SK-N-SH (cell line): Measurements from ENCODE around the gene NOTCH3. TPM values are rescaled to one million over a fixed set of nuclear protein-coding genes. Genes with fewer than 3 reads are reported as not detected.
A peak's percentile ranks its signal among the peaks of the same experiment; 100 is the strongest.

ENCODE experiments used
- CTCF ChIA-PET: fragments of 300-600, 350-600 bp; formaldehyde crosslinking; extraction: SDS; loops from one replicate; lab custom pipeline; 2021; lab: Yijun Ruan, JAX
- POLR2A ChIA-PET: fragments of 350-600 bp; sonication (Branson Sonifier 250); formaldehyde crosslinking; extraction: SDS; loops from one replicate; lab custom pipeline; 2020; ENCODE audit warnings: antibody characterized with exemption, inconsistent platforms; lab: Yijun Ruan, JAX
- DNase-seq: peaks from one replicate; pipeline ENCODE4 v3.0.0; 2012
- H2AFZ ChIP-seq: fragments of 200-600 bp; sonication (generic); 2 replicates; pipeline ENCODE4 v1.8.1; 2016; ENCODE audit warnings: antibody characterized with exemption, mild to moderate bottlenecking, low read depth
- H3F3A ChIP-seq: fragments of 200-600 bp; sonication (generic); replicated peaks from 2 replicates; pipeline ENCODE3; 2016; ENCODE audit warnings: antibody characterized with exemption, mild to moderate bottlenecking; ENCODE audit not compliant: insufficient read depth
- H3K27ac ChIP-seq, 2 experiments: fragments of 200-500 bp in 1 of 2; fragments of 200-600 bp in 1 of 2; sonication (Bioruptor generic) in 1 of 2; sonication (generic), shearing (Covaris generic) in 1 of 2; 2 replicates each; pipeline versions ENCODE4 v1.5.1 to v1.6.1; 2014 to 2016; ENCODE audit warnings: low read depth in 2 of 2, inconsistent platforms in 1 of 2, low read length in 1 of 2, mild to moderate bottlenecking in 1 of 2, mixed read lengths in 1 of 2
- H3K27me3 ChIP-seq: fragments of 200-600 bp; sonication (generic), shearing (Covaris generic); 2 replicates; pipeline ENCODE4 v1.6.1; 2016; ENCODE audit warnings: mixed run types; ENCODE audit not compliant: insufficient read depth
- H3K36me3 ChIP-seq, 2 experiments: fragments of 200-500 bp in 1 of 2; fragments of 200-600 bp in 1 of 2; sonication (Bioruptor generic) in 1 of 2; sonication (generic) in 1 of 2; replicated peaks in 1 of 2; 2 replicates each; pipeline versions ENCODE3 to v1.5.1; 2014 to 2016; ENCODE audit warnings: low read length in 1 of 2, mild to moderate bottlenecking in 1 of 2; ENCODE audit not compliant: insufficient read depth in 2 of 2, control insufficient read depth in 1 of 2
- H3K4me1 ChIP-seq, 2 experiments: fragments of 200-500 bp in 1 of 2; fragments of 200-600 bp in 1 of 2; sonication (Bioruptor generic) in 1 of 2; sonication (generic), shearing (Covaris generic) in 1 of 2; 2 replicates each; pipeline versions ENCODE4 v1.5.1 to v1.6.1; 2014 to 2016; ENCODE audit warnings: low read depth in 1 of 2, low read length in 1 of 2, mixed run types in 1 of 2; ENCODE audit not compliant: insufficient read depth in 2 of 2, control insufficient read depth in 1 of 2
- H3K4me2 ChIP-seq: fragments of 200-600 bp; sonication (generic), shearing (Covaris generic); 2 replicates; pipeline ENCODE4 v1.6.1; 2017; ENCODE audit warnings: mixed run types
- H3K4me3 ChIP-seq, 2 experiments: fragments of 200-500 bp in 1 of 2; fragments of 200-600 bp in 1 of 2; sonication (Bioruptor generic) in 1 of 2; sonication (generic), shearing (Covaris generic) in 1 of 2; 2 replicates each; pipeline versions ENCODE4 v1.5.1 to v1.8.1; 2014 to 2016; ENCODE audit warnings: low read depth in 2 of 2, inconsistent platforms in 1 of 2, low read length in 1 of 2, mild to moderate bottlenecking in 1 of 2, mixed read lengths in 1 of 2, moderate library complexity in 1 of 2
- H3K79me2 ChIP-seq: fragments of 200-600 bp; sonication (generic); 2 replicates; pipeline ENCODE4 v1.8.1; 2017; ENCODE audit warnings: mild to moderate bottlenecking; ENCODE audit not compliant: insufficient read depth
- H3K9ac ChIP-seq: fragments of 200-600 bp; sonication (generic); 2 replicates; pipeline ENCODE4 v1.6.1; 2017; ENCODE audit warnings: mixed run types
- H3K9me2 ChIP-seq: fragments of 200-600 bp; sonication (generic); 2 replicates; pipeline ENCODE4 v1.6.1; 2017; ENCODE audit warnings: mixed run types
- H3K9me3 ChIP-seq: fragments of 200-600 bp; sonication (generic); 2 replicates; pipeline ENCODE4 v1.6.1; 2017; ENCODE audit warnings: mixed run types, mild to moderate bottlenecking, moderate library complexity
- H4K20me1 ChIP-seq: fragments of 200-600 bp; sonication (generic); 2 replicates; pipeline ENCODE4 v1.6.1; 2017; ENCODE audit warnings: mild to moderate bottlenecking, mixed run types; ENCODE audit not compliant: insufficient read depth
- CHD2 ChIP-seq: fragments of 150-350 bp; IDR thresholded peaks from 2 replicates; pipeline ENCODE4 v1.6.1; 2018; ENCODE audit warnings: low read length; ENCODE audit not compliant: partially characterized antibody
- ELF1 ChIP-seq: IDR thresholded peaks from 2 replicates; pipeline ENCODE4 v1.4.0; 2012
- FOXM1 ChIP-seq: IDR thresholded peaks from 2 replicates; pipeline ENCODE4 v1.4.0; 2012; ENCODE audit warnings: low read depth, mild to moderate bottlenecking
- GATA2 ChIP-seq: sonication (generic); formaldehyde crosslinking; IDR thresholded peaks from 2 replicates; pipeline ENCODE4 v1.5.0; 2020; ENCODE audit warnings: mild to moderate bottlenecking, missing genetic modification reagents
- JUND ChIP-seq: IDR thresholded peaks from 2 replicates; pipeline ENCODE4 v1.4.0; 2012
- MEF2A ChIP-seq: IDR thresholded peaks from 2 replicates; pipeline ENCODE4 v1.4.0; 2012; ENCODE audit warnings: low read depth, borderline replicate concordance
- MXI1 ChIP-seq: IDR thresholded peaks from 2 replicates; pipeline ENCODE4 v1.6.1; 2012; ENCODE audit warnings: mild to moderate bottlenecking, low read depth, low read length, improper control_type of control experiment
- RAD21 ChIP-seq: IDR thresholded peaks from 2 replicates; pipeline ENCODE4 v1.6.1; 2012; ENCODE audit warnings: mild to moderate bottlenecking, low read length
- SMC3 ChIP-seq: IDR thresholded peaks from 2 replicates; pipeline ENCODE4 v1.6.1; 2012; ENCODE audit warnings: low read depth, low read length, improper control_type of control experiment
- TCF12 ChIP-seq: IDR thresholded peaks from 2 replicates; pipeline ENCODE4 v1.4.0; 2012
- YY1 ChIP-seq: IDR thresholded peaks from 2 replicates; pipeline ENCODE4 v1.4.0; 2012; ENCODE audit warnings: low read depth, mild to moderate bottlenecking
- WGBS: methylation state at CpG from one replicate; pipeline ENCODE4 v1.1.6; 2017; ENCODE audit warnings: low lambda C conversion rate; 5-methylcytosine and 5-hydroxymethylcytosine counted together
- polyA plus RNA-seq, 3 experiments: library from polyadenylated mRNA; depleted of rRNA; stranded (reverse); fragments of >200 nt; gene quantifications; 2 replicates each; pipeline ENCODE4 v1.2.3, GENCODE V29; 2012

Gene NOTCH3
- polyA plus RNA-seq, 1 of the 3 experiments (the other 2 are of a cell fraction) = 7.0 TPM

- no peak for TF ChIP-seq GATA2 (CRISPR knock-in tag)
These were observed 4.3 kb downstream of the NOTCH3 start (continued) for GRCh38 chr19:15196360-15197005.

DNA sequence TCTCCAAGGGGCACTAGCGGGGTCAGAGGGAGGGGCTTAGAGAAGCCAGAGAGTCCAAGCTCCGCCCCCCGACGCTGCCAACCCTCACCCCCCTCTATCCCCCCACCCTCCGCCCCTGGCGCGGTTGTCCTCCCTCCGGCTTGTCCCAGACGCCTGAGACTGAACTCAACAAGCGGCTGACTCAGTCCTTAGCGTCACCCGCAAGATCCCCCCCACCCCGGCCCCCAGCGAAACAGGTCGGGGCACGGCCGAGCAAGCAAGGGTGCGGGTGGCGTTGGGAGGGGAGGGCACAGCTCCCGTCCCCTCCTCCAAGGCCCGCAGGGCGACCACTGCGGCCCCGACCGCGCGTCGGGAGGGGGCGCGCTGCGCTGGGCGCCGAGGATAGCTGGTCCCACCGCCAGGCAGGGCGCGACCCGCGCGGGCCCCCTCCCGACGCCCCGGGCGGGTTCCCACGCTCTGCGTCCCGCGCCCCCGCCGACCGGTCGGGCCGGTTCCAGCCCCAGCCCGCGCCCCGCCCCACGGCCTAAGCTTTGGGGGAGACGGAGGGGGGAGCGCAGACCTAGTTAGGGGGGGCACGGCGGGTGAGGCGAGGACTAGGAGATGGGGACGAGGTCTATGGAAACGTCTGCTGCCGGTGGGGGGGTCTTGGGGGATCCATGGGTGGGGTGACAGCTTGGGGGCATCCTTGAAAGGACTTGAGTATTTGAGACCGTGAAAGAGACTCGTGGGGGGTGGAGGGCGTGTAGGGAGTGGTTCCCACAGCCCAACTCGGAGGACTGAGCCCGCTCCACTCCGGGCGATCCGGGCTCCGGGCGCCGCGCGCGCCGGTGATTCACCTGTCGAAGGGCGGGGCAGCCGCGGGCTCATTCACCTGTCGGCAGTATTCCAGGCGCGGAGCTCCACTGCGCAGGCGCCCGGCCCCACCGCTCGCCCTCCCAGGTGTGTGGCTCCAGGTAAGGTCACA lies 5.1 kb downstream of the NOTCH3 start:
- peaks cover 11% of the 10 kb centered on the region for H3F3A ChIP-seq
- TF ChIP-seq RAD21 = peak; percentile 24; the same call in 1 of the 2 replicates
- no peak for TF ChIP-seq TCF12
- no peak for TF ChIP-seq MEF2A
- TF ChIP-seq SMC3 = peak; percentile 27; the same call in 1 of the 2 replicates
- peak overlapping the region; percentile 46; a peak in 3 of 4 replicates for H3K4me3 ChIP-seq
- H3K79me2 ChIP-seq = no peaks in the 10 kb centered on the region
- ChIA-PET POLR2A (interaction anchor here (1.3 kb wide), 1 partner anchor 183 kb away, joined by 3 read pairs; no protein-coding TSS in a partner anchor), CTCF (interaction anchor here (0.7 to 2.4 kb wide), 14 partner anchors 11 to 359 kb away, joined by 3 to 11 read pairs (median 5); partner anchors contain the start of genes AKAP8 and AKAP8L)
- H3K9ac ChIP-seq = no peak overlapping the region
- 10% methylated on average over 15 of the region's 91 CpGs for WGBS
- peak overlapping the region; percentile 69 for H3K4me2 ChIP-seq
- H3K27me3 ChIP-seq = no peaks in the 10 kb centered on the region
- no peak overlapping the region for H3K27ac ChIP-seq
- H3K9me2 ChIP-seq = no peaks in the 10 kb centered on the region
- no peaks in the 10 kb centered on the region for H3K36me3 ChIP-seq
- peak; percentile 94 for DNase-seq
- H2AFZ ChIP-seq = no peak overlapping the region
- H3K4me1 ChIP-seq = peaks cover 0 to 22% of the 10 kb centered on the region in 2 experiments; a peak in 1 of 4 replicates
- H3K9me3 ChIP-seq = no peaks in the 10 kb centered on the region
- no peaks in the 10 kb centered on the region for H4K20me1 ChIP-seq

- H3F3A ChIP-seq = peaks cover 11% of the 10 kb centered on the region
- H2AFZ ChIP-seq = no peak overlapping the region
- H4K20me1 ChIP-seq = no peaks in the 10 kb centered on the region
- POLR2A ChIA-PET = no interaction called here
- H3K4me2 ChIP-seq = peak overlapping the region; percentile 69
- no peaks in the 10 kb centered on the region for H3K27me3 ChIP-seq
- peak overlapping the region in 1 of 2 experiments; percentile 46; a peak in 1 of 4 replicates for H3K4me3 ChIP-seq
- no peak for DNase-seq
- no peaks in the 10 kb centered on the region for H3K9me2 ChIP-seq
- no peak overlapping the region for H3K27ac ChIP-seq
- no peak overlapping the region for H3K9ac ChIP-seq
- no peaks in the 10 kb centered on the region for H3K9me3 ChIP-seq
- H3K4me1 ChIP-seq = peaks cover 0 to 22% of the 10 kb centered on the region in 2 experiments; a peak in 1 of 4 replicates
- H3K79me2 ChIP-seq = no peaks in the 10 kb centered on the region
- no peak for TF ChIP-seq MXI1
- TF ChIP-seq CHD2 = no peak
- no peak for TF ChIP-seq FOXM1
- TF ChIP-seq JUND = no peak
- no peak for TF ChIP-seq ELF1
- no peak for TF ChIP-seq TCF12
- TF ChIP-seq YY1 = no peak
- 80% methylated on average over 4 of the region's 6 CpGs for whole genome bisulfite sequencing
- CTCF ChIA-PET = interaction anchor here (0.7 to 2.4 kb wide), 13 partner anchors 10 to 360 kb away, joined by 3 to 11 read pairs (median 5); partner anchors contain the start of genes AKAP8 and AKAP8L
- H3K36me3 ChIP-seq = no peaks in the 10 kb centered on the region
These were observed 5.9 kb downstream of the NOTCH3 start for GRCh38 chr19:15194938-15195337.
